Fibroblast of villous mesenchyme (primary cell): ENCODE results near the gene ITPA. TPM values are rescaled to one million over a fixed set of nuclear protein-coding genes. Genes with fewer than 3 reads are reported as not detected.
"Not testable (repeated sequence)": the region's sequence is repeated elsewhere in the genome, so short reads cannot be mapped to it uniquely, and the experiment has no call there.

ENCODE experiments used
- DNase-seq: peaks from one replicate; pipeline ENCODE4 v3.0.0-alpha.2; 2010; ENCODE audit warnings: low read depth
- H3K4me3 ChIP-seq: 2 replicates; pipeline ENCODE4 v1.5.1; 2011; ENCODE audit warnings: low read depth, mild to moderate bottlenecking, low read length
- total RNA-seq: library from RNA; depleted of rRNA; stranded (reverse); fragments of >200 nt; gene quantifications from 2 replicates; pipeline ENCODE4 v1.2.3, GENCODE V29; 2012
- TF ChIP-seq, protein P1 (sequence below): IDR thresholded peaks from 2 replicates; pipeline ENCODE4 v1.5.1; 2012; ENCODE audit warnings: low read depth, mild to moderate bottlenecking, low read length; ENCODE audit not compliant: insufficient read depth

The ITPA gene
- total RNA-seq, 1 donor = 29.8 TPM

GRCh38 chr20:3208786-3209256, 477 bp upstream of the ITPA start:
- TF ChIP-seq, protein P1, sequence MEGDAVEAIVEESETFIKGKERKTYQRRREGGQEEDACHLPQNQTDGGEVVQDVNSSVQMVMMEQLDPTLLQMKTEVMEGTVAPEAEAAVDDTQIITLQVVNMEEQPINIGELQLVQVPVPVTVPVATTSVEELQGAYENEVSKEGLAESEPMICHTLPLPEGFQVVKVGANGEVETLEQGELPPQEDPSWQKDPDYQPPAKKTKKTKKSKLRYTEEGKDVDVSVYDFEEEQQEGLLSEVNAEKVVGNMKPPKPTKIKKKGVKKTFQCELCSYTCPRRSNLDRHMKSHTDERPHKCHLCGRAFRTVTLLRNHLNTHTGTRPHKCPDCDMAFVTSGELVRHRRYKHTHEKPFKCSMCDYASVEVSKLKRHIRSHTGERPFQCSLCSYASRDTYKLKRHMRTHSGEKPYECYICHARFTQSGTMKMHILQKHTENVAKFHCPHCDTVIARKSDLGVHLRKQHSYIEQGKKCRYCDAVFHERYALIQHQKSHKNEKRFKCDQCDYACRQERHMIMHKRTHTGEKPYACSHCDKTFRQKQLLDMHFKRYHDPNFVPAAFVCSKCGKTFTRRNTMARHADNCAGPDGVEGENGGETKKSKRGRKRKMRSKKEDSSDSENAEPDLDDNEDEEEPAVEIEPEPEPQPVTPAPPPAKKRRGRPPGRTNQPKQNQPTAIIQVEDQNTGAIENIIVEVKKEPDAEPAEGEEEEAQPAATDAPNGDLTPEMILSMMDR = no peak
- H3K4me3 ChIP-seq = peak overlapping the region; percentile 98
- peak; percentile 3 for DNase-seq

GRCh38 chr20:3209946-3210317, 634 bp downstream of the ITPA start:
- TF ChIP-seq, protein P1 = no peak
- peak; percentile 16 for DNase-seq
- peak overlapping the region; percentile 98 for H3K4me3 ChIP-seq

DNA sequence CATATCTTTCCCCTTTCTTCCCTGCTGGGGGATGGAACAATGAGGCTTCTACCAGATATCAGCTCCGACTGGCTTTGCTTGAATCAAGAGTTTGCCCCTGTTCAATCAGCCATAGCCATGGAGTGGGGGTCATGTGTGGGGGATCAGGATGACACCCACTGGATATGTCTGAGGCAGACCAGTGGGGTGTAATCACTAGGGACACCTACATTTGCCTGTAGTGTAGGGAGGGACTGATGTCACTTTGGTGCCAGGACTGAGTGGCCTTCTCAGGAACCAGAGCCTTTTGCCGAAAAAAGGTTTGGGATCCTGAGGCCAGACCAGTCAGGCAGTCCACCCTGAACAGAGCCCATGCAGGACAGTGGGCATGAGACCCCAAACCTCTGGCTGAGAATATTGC, 1.0 kb downstream of the ITPA start:
- H3K4me3 ChIP-seq = peak overlapping the region; percentile 98
- DNase-seq = no peak
- TF ChIP-seq, protein P1 = no peak

- DNase-seq = no peak
- no peak overlapping the region for H3K4me3 ChIP-seq
- TF ChIP-seq, protein P1 = no peak
Measured at GRCh38 chr20:3213226-3213625, 3.9 kb downstream of the ITPA start.

- not testable (repeated sequence) for DNase-seq, H3K4me3 ChIP-seq
Measured at GRCh38 chr20:3215359-3215917, 6.1 kb downstream of the ITPA start.

- peak; percentile 38 for DNase-seq
- TF ChIP-seq, protein P1 = peak; percentile 90
- H3K4me3 ChIP-seq = no peak overlapping the region
Measured at GRCh38 chr20:3218307-3218988, 9.2 kb downstream of the ITPA start.

DNA sequence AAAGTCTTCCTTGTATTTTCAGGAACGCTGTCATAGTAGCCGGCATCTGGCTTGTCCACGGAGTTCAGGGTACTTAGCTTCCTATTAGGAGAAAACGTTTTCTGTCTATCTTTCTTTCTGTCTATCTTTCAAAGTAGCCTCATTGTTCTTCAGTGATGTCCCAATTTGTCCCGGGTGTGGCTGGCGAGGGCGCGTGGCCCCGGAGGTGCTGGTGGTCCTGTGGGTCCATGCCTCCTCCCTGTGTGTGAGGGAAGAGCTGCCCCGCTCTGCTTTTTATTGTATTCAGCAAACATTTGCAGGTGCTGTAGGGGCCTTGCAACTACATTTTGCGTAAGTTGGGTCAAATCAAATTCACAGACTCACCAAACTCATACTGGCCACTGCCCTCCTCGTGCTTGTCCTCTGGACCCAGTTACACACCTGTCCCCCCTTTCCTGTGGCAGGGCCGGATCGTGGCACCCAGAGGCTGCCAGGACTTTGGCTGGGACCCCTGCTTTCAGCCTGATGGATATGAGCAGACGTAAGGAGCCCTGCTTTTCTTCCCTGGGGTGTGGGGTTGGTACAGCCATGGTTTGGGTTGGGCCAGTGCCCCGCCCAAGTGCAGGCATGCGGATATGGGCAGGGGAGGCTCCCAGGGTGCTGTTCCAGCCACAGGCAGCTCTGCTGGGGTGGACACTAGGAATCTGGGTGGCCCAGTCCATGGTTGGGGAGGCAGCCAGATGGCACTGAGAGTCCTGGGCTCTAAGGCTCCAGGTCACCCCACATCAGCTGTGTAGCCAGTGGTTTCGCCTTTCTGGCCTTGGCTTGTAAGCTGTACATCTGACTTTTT, 12.3 kb downstream of the ITPA start:
- H3K4me3 ChIP-seq = no peak overlapping the region
- DNase-seq = no peak
- TF ChIP-seq, protein P1 = no peak
